ENCODE measurements around the gene WASHC1. TPM values are rescaled to one million over a fixed set of nuclear protein-coding genes. Genes with fewer than 3 reads are reported as not detected.
"Not testable (repeated sequence)": the region's sequence is repeated elsewhere in the genome, so short reads cannot be mapped to it uniquely, and the experiment has no call there.

The WASHC1 gene
- total RNA-seq, 2 experiments from 2014 or later = 10.3 to 13.7 TPM

- H3K4me3 Mint-ChIP-seq; DNase-seq; H3K9me3 Mint-ChIP-seq; H3K27me3 Mint-ChIP-seq; CTCF ChIA-PET; H3K27ac Mint-ChIP-seq; H3K4me1 Mint-ChIP-seq; H3K36me3 Mint-ChIP-seq (ENCODE audit: low read depth); POLR2A ChIA-PET: not testable (repeated sequence)
These were observed 14.4 kb upstream of the WASHC1 start for GRCh38 chr9:43636-44035.

- H3K27ac Mint-ChIP-seq; CTCF ChIA-PET; H3K4me3 Mint-ChIP-seq; H3K9me3 Mint-ChIP-seq; DNase-seq; H3K27me3 Mint-ChIP-seq; POLR2A ChIA-PET; H3K4me1 Mint-ChIP-seq; H3K36me3 Mint-ChIP-seq (ENCODE audit: low read depth): not testable (repeated sequence)
These were observed 13.9 kb upstream of the WASHC1 start for GRCh38 chr9:43116-43515.

- H3K36me3 Mint-ChIP-seq (ENCODE audit: low read depth); DNase-seq; H3K27ac Mint-ChIP-seq; H3K9me3 Mint-ChIP-seq; H3K4me1 Mint-ChIP-seq; H3K4me3 Mint-ChIP-seq; POLR2A ChIA-PET; H3K27me3 Mint-ChIP-seq; CTCF ChIA-PET: not testable (repeated sequence)
These were observed 12.6 kb upstream of the WASHC1 start for GRCh38 chr9:41819-42218.

GRCh38 chr9:41261-41676, 12.0 kb upstream of the WASHC1 start:
- H3K4me1 Mint-ChIP-seq; H3K36me3 Mint-ChIP-seq (ENCODE audit: low read depth); H3K27ac Mint-ChIP-seq; H3K4me3 Mint-ChIP-seq; POLR2A ChIA-PET; CTCF ChIA-PET; DNase-seq; H3K9me3 Mint-ChIP-seq; H3K27me3 Mint-ChIP-seq: not testable (repeated sequence)

GRCh38 chr9:32308-32707, 3.1 kb upstream of the WASHC1 start:
- H3K9me3 Mint-ChIP-seq; H3K4me1 Mint-ChIP-seq; H3K36me3 Mint-ChIP-seq (ENCODE audit: low read depth); CTCF ChIA-PET; H3K27ac Mint-ChIP-seq; DNase-seq; H3K27me3 Mint-ChIP-seq; POLR2A ChIA-PET; H3K4me3 Mint-ChIP-seq: not testable (repeated sequence)

- CTCF ChIA-PET; H3K4me1 Mint-ChIP-seq; H3K27me3 Mint-ChIP-seq; H3K27ac Mint-ChIP-seq; H3K9me3 Mint-ChIP-seq; H3K4me3 Mint-ChIP-seq; DNase-seq; H3K36me3 Mint-ChIP-seq (ENCODE audit: low read depth); POLR2A ChIA-PET: not testable (repeated sequence)
These were observed 481 bp downstream of the WASHC1 start for GRCh38 chr9:28775-29174.

GRCh38 chr9:21621-22020, 7.6 kb downstream of the WASHC1 start:
- H3K36me3 Mint-ChIP-seq (ENCODE audit: low read depth); POLR2A ChIA-PET; H3K4me3 Mint-ChIP-seq; H3K9me3 Mint-ChIP-seq; H3K27ac Mint-ChIP-seq; H3K27me3 Mint-ChIP-seq; DNase-seq; H3K4me1 Mint-ChIP-seq; CTCF ChIA-PET: not testable (repeated sequence)

- H3K27ac Mint-ChIP-seq; POLR2A ChIA-PET; H3K36me3 Mint-ChIP-seq (ENCODE audit: low read depth); CTCF ChIA-PET; H3K27me3 Mint-ChIP-seq; DNase-seq; H3K4me3 Mint-ChIP-seq; H3K9me3 Mint-ChIP-seq; H3K4me1 Mint-ChIP-seq: not testable (repeated sequence)
These were observed 12.4 kb downstream of the WASHC1 start for GRCh38 chr9:16875-17274.

GRCh38 chr9:14129-14809, 15.0 kb downstream of the WASHC1 start:
- CTCF ChIA-PET; POLR2A ChIA-PET; H3K9me3 Mint-ChIP-seq; H3K36me3 Mint-ChIP-seq (ENCODE audit: low read depth); DNase-seq; H3K4me1 Mint-ChIP-seq; H3K4me3 Mint-ChIP-seq; H3K27me3 Mint-ChIP-seq; H3K27ac Mint-ChIP-seq: not testable (repeated sequence)

GRCh38 chr9:11206-11605, 18.1 kb downstream of the WASHC1 start:
- CTCF ChIA-PET, POLR2A ChIA-PET, H3K9me3 Mint-ChIP-seq: not testable (repeated sequence)

GRCh38 chr9:10653-11053, 18.6 kb downstream of the WASHC1 start:
- H3K4me3 Mint-ChIP-seq; H3K27me3 Mint-ChIP-seq; H3K27ac Mint-ChIP-seq; H3K9me3 Mint-ChIP-seq; DNase-seq; CTCF ChIA-PET; POLR2A ChIA-PET; H3K4me1 Mint-ChIP-seq; H3K36me3 Mint-ChIP-seq (ENCODE audit: low read depth): not testable (repeated sequence)

More at GRCh38 chr9:11206-11605, 18.1 kb downstream of the WASHC1 start:
- not testable (repeated sequence) for H3K4me3 Mint-ChIP-seq; H3K27ac Mint-ChIP-seq; H3K4me1 Mint-ChIP-seq; H3K36me3 Mint-ChIP-seq (ENCODE audit: low read depth); H3K27me3 Mint-ChIP-seq
- DNase-seq = peak; percentile 73

GRCh38 chr9:10207-10606, 19.0 kb downstream of the WASHC1 start:
- H3K9me3 Mint-ChIP-seq; H3K27ac Mint-ChIP-seq; POLR2A ChIA-PET; H3K36me3 Mint-ChIP-seq (ENCODE audit: low read depth); H3K4me3 Mint-ChIP-seq; DNase-seq; H3K27me3 Mint-ChIP-seq; CTCF ChIA-PET; H3K4me1 Mint-ChIP-seq: not testable (repeated sequence)
